Parathyroid adenoma (tissue), 2 donors: Measurements from ENCODE around the gene AKTIP.

Source experiments
- H2AFZ ChIP-seq: fragments of 300-600 bp; sonication (generic); one replicate; pipeline ENCODE4 v1.7.0; 2017; ENCODE audit warnings: antibody characterized with exemption, mild to moderate bottlenecking
- H3K27ac ChIP-seq: fragments of 300-600 bp; sonication (generic); one replicate; pipeline ENCODE4 v1.7.0; 2017
- H3K27me3 ChIP-seq: fragments of 300-600 bp; sonication (generic); one replicate; pipeline ENCODE4 v1.7.0; 2017; ENCODE audit warnings: low read length; ENCODE audit not compliant: control insufficient read depth, insufficient read depth
- H3K36me3 ChIP-seq: fragments of 300-600 bp; sonication (generic); one replicate; pipeline ENCODE4 v1.7.0; 2017; ENCODE audit warnings: low read length; ENCODE audit not compliant: control insufficient read depth, insufficient read depth
- H3K4me1 ChIP-seq: fragments of 300-600 bp; sonication (generic); one replicate; pipeline ENCODE4 v1.7.0; 2017; ENCODE audit warnings: control low read depth
- H3K4me2 ChIP-seq: fragments of 300-600 bp; sonication (generic); one replicate; pipeline ENCODE4 v1.7.0; 2017; ENCODE audit warnings: low read length
- H3K4me3 ChIP-seq: fragments of 300-600 bp; sonication (generic); one replicate; pipeline ENCODE4 v1.7.0; 2017; ENCODE audit warnings: low read depth, low read length
- H3K79me2 ChIP-seq: fragments of 300-600 bp; sonication (generic); one replicate; pipeline ENCODE4 v1.7.0; 2017; ENCODE audit warnings: control low read depth
- H3K9ac ChIP-seq: fragments of 300-600 bp; sonication (generic); one replicate; pipeline ENCODE4 v1.7.0; 2017; ENCODE audit warnings: mild to moderate bottlenecking
- H3K9me3 ChIP-seq: fragments of 300-600 bp; sonication (generic); one replicate; pipeline ENCODE4 v1.7.0; 2017; ENCODE audit warnings: low read length; ENCODE audit not compliant: control insufficient read depth
- TF ChIP-seq, protein P1 (sequence below): fragments of 300-600 bp; sonication (generic); IDR thresholded peaks from one replicate; pipeline ENCODE4 v1.7.0; 2017; ENCODE audit warnings: antibody characterized with exemption, mild to moderate bottlenecking
- donor health status: primary hyperparathyroidism.

The AKTIP gene

DNA sequence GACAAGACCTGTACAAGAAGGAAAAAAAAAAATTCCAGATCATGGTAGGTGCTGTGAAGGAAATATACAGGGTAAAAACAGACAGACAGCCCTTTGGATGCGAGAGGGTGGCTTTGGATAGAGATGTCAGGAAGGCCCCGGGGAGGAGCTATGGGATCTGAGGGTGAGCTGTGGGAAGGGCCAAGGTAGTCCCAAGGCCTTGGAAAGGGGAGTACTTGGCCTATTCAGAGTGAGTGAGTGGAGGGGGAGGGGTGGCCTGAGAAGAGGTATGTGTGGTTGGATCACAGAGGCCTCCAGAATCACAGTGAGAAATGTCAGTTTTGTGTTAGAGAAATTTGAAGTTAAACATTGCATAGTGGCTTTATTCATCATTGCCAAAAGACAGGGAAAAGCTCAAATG lies 31.2 kb upstream of the AKTIP start:
- Histone ChIP-seq H3K36me3 (no peaks in the 10 kb centered on the region), H3K4me1 (no peaks in the 10 kb centered on the region), H3K27ac (no peak overlapping the region)

DNA sequence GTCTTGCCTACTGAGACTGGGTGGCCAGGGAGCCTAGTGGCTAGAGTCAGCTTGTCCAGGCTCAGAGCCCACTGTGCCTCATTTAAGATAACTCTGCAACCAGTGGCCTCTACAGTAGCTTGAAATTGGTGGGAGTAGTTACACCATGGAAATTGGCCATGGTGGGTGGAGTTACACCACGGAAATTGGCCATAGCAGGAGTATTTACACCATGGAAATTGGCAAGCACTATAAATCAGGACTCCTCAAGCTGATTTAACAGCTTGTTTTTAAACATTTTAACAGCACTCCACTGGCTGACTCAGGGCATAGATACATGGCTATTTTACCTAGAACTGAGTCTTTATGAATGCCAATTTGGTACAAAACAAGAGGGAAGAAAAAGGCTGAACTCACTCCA lies 27.7 kb upstream of the AKTIP start:
- H3K4me1 ChIP-seq, result no peaks in the 10 kb centered on the region
- TF ChIP-seq, protein P1, sequence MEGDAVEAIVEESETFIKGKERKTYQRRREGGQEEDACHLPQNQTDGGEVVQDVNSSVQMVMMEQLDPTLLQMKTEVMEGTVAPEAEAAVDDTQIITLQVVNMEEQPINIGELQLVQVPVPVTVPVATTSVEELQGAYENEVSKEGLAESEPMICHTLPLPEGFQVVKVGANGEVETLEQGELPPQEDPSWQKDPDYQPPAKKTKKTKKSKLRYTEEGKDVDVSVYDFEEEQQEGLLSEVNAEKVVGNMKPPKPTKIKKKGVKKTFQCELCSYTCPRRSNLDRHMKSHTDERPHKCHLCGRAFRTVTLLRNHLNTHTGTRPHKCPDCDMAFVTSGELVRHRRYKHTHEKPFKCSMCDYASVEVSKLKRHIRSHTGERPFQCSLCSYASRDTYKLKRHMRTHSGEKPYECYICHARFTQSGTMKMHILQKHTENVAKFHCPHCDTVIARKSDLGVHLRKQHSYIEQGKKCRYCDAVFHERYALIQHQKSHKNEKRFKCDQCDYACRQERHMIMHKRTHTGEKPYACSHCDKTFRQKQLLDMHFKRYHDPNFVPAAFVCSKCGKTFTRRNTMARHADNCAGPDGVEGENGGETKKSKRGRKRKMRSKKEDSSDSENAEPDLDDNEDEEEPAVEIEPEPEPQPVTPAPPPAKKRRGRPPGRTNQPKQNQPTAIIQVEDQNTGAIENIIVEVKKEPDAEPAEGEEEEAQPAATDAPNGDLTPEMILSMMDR, result no peak

More for the DNA sequence above, 31.2 kb upstream of the AKTIP start:
- Histone ChIP-seq H3K27me3 (no peaks in the 10 kb centered on the region), H3K79me2 (no peaks in the 10 kb centered on the region), H3K9me3 (no peaks in the 10 kb centered on the region), H2AFZ (no peak overlapping the region), H3K4me3 (no peak overlapping the region), H3K9ac (no peak overlapping the region), H3K4me2 (no peak overlapping the region)
- TF ChIP-seq, protein P1, result no peak

GRCh38 chr16:53530046-53530445 lies 27.0 kb upstream of the AKTIP start:
- Histone ChIP-seq H3K9ac (no peak overlapping the region), H3K36me3 (no peaks in the 10 kb centered on the region), H3K27ac (no peak overlapping the region), H2AFZ (no peak overlapping the region), H3K9me3 (no peaks in the 10 kb centered on the region), H3K79me2 (no peaks in the 10 kb centered on the region), H3K4me3 (no peak overlapping the region), H3K4me2 (no peak overlapping the region), H3K27me3 (no peaks in the 10 kb centered on the region), H3K4me1 (no peaks in the 10 kb centered on the region)
- TF ChIP-seq, protein P1, result no peak

More for the DNA sequence above, 27.7 kb upstream of the AKTIP start:
- Histone ChIP-seq H3K9me3 (no peaks in the 10 kb centered on the region), H3K9ac (no peak overlapping the region), H3K27me3 (no peaks in the 10 kb centered on the region), H3K4me3 (no peak overlapping the region), H3K4me2 (no peak overlapping the region), H3K27ac (no peak overlapping the region), H2AFZ (no peak overlapping the region), H3K79me2 (no peaks in the 10 kb centered on the region), H3K36me3 (no peaks in the 10 kb centered on the region)

GRCh38 chr16:53529513-53529912 lies 26.5 kb upstream of the AKTIP start:
- Histone ChIP-seq H2AFZ (no peak overlapping the region), H3K27ac (no peak overlapping the region), H3K9ac (no peak overlapping the region), H3K9me3 (no peaks in the 10 kb centered on the region), H3K36me3 (no peaks in the 10 kb centered on the region), H3K4me3 (no peak overlapping the region), H3K27me3 (no peaks in the 10 kb centered on the region), H3K4me1 (no peaks in the 10 kb centered on the region), H3K79me2 (no peaks in the 10 kb centered on the region), H3K4me2 (no peak overlapping the region)
- TF ChIP-seq, protein P1, result no peak

GRCh38 chr16:53528797-53529196 lies 25.8 kb upstream of the AKTIP start:
- H3K4me2 ChIP-seq, result no peak overlapping the region
- no peaks in the 10 kb centered on the region for H3K27me3 ChIP-seq
- H3K27ac ChIP-seq, result no peak overlapping the region
- H3K9ac ChIP-seq, result no peak overlapping the region
- no peaks in the 10 kb centered on the region for H3K4me1 ChIP-seq
- H3K79me2 ChIP-seq, result no peaks in the 10 kb centered on the region
- no peak overlapping the region for H2AFZ ChIP-seq
- no peaks in the 10 kb centered on the region for H3K36me3 ChIP-seq
- no peak overlapping the region for H3K4me3 ChIP-seq
- TF ChIP-seq, protein P1, result no peak
- H3K9me3 ChIP-seq, result no peaks in the 10 kb centered on the region
